K562 treated with DMSO at 1 percent for 24 hours (cell line): ENCODE results near the gene PDE1C. TPM values are rescaled to one million over a fixed set of nuclear protein-coding genes. Genes with fewer than 3 reads are reported as not detected.

Experiments
- total RNA-seq: library from RNA; unstranded; fragments of 300-600 nt; gene quantifications from 2 replicates; pipeline ENCODE4 v1.2.3, GENCODE V29; 2022; ENCODE audit warnings: low read depth; ENCODE audit not compliant: insufficient read depth

PDE1C gene
- total RNA-seq = 0.06 TPM in 1 of 2 replicates, not detected in the other

DNA sequence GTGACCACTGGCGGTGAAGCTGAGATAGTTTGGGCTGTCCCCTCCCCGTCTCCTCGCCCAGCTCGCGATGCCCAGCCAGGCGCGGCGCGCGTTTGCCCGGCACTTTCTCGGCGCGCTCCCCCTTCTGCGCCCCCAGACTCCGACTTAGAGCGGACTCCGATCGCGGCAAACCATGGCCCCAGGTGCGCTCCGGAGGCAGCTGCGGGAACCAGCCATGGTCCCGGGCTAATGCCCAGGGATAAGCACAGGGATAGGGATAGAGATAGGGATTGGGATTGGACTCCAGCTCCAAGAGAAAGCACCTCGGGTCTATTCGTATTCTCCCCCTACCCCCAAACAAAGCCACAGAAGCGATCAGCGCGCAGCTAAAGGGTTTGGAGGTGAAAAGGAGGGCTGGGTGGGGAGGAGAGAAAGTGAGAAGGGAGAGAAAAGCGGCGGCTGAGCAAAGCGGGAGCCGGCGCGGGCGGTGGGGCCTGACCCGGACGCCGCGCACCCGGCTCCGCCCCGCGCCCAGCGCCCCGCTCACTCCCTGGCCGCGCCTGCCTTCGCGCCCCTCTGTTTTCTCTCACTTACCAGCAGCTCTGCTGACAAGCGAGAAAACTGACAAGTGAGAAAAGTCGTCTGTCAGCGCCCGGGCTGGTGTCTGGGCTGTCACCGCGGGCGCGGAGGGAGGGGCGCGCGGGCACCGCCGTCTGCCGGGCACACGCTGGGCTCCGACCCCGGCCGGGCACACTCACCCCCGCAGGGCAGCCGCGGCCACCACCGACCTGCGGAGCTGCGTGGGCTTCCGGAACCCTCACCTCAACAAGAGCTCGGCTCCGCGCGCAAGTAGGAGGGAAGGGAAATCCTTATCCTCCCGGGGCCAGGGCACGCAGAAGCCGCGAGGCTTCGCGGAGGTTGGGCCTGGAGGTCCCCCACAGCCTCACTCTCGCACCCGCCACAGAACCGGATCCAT lies at the start of gene PDE1C:
Gene PDE1C (minus strand): TSS at position 2 of the 955 bp plus-strand sequence.

